HCT116 (cell line): Measurements from ENCODE around the gene BDKRB1.

Source experiments
- EGR1 ChIP-seq: IDR thresholded peaks from 2 replicates; pipeline ENCODE4 v1.6.1; 2012; ENCODE audit warnings: low read depth
- EZH2 ChIP-seq: fragments of 200-600 bp; sonication (generic); IDR thresholded peaks from 2 replicates; pipeline ENCODE4 v1.6.1; 2017; ENCODE audit warnings: antibody characterized with exemption, mixed run types
- EZH2phosphoT487 ChIP-seq: fragments of 200-600 bp; IDR thresholded peaks from 2 replicates; pipeline ENCODE4 v1.6.1; 2018; ENCODE audit warnings: antibody characterized with exemption, borderline replicate concordance
- JUND ChIP-seq: IDR thresholded peaks from 2 replicates; pipeline ENCODE4 v1.6.1; 2012
- POLR2A ChIP-seq: IDR thresholded peaks from 2 replicates; pipeline ENCODE4 v1.7.0; 2011; ENCODE audit warnings: borderline replicate concordance; ENCODE audit not compliant: insufficient read depth, insufficient read length; ENCODE audit errors: extremely low read depth
- POLR2AphosphoS5 ChIP-seq: IDR thresholded peaks from 2 replicates; pipeline ENCODE4 v1.6.1; 2011; ENCODE audit warnings: mild to moderate bottlenecking, low read depth, low read length, moderate library complexity
- RAD21 ChIP-seq: IDR thresholded peaks from 2 replicates; pipeline ENCODE4 v1.6.1; 2012; ENCODE audit warnings: low read depth, mild to moderate bottlenecking
- YY1 ChIP-seq: IDR thresholded peaks from 2 replicates; pipeline ENCODE4 v1.6.1; 2011; ENCODE audit warnings: low read length, low read depth, moderate library complexity, mild to moderate bottlenecking; ENCODE audit not compliant: insufficient replicate concordance; ENCODE audit errors: extremely low read depth
- ZNF274 ChIP-seq: fragments of 200-500 bp; sonication (Bioruptor generic); IDR thresholded peaks from 2 replicates; pipeline ENCODE4 v1.6.1; 2014; ENCODE audit warnings: mild to moderate bottlenecking, low read depth, low read length, inconsistent platforms
- TF ChIP-seq, protein P1 (sequence below), 3 experiments: fragments of 200-600 bp in 1 of 3; sonication (generic) in 1 of 3; IDR thresholded peaks in 2 of 3; conservative IDR thresholded peaks in 1 of 3; 2 replicates each; pipeline ENCODE4 v1.5.1; 2012 to 2017; ENCODE audit warnings: low read depth in 2 of 3, low read length in 2 of 3, antibody characterized with exemption in 1 of 3, borderline replicate concordance in 1 of 3, control low read depth in 1 of 3, mild to moderate bottlenecking in 1 of 3, mixed read lengths in 1 of 3, mixed run types in 1 of 3, moderate library complexity in 1 of 3; ENCODE audit not compliant: insufficient read depth in 1 of 3
- TF ChIP-seq, protein P2 (sequence below): IDR thresholded peaks from 2 replicates; pipeline ENCODE4 v1.6.1; 2012
- TF ChIP-seq, protein P3 (sequence below): IDR thresholded peaks from 2 replicates; pipeline ENCODE4 v1.6.1; 2012; ENCODE audit warnings: low read depth

DNA sequence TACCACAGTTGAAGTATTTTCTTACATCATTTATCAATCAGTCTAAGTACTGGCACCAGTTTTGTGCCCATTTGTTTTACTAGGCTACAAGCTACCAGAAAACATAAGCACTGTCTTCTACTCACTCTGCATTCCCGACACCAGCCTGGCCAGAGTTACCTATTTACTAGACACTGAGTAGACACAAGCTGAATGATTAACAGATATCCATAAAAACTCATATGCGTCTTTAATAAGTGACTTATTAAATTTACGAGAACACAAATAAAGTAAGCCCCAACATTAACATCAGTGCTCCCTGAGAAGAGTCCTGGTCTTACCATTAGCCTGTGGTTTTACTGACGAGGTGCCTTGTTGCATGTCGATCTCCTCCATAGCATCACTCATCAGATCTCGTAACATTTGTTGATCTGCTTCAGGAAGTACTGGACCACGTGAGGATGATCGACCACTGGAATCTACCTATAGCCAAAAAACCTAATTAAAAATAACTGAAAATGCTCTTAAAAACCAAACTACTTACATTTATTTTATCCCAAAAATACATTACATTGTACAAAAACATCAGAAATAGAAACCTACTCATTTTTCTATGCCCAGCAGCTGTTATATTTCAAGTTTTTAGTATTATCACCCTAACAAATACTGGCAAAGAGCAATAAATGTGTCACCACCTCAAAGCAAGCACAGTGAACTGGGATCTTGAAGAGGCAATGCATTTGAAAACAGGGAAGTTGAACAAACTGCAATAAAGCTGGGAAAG is 53.3 kb downstream of the BDKRB1 start:
- no peak for TF ChIP-seq EZH2
- no peak for TF ChIP-seq POLR2AphosphoS5
- TF ChIP-seq, protein P1, sequence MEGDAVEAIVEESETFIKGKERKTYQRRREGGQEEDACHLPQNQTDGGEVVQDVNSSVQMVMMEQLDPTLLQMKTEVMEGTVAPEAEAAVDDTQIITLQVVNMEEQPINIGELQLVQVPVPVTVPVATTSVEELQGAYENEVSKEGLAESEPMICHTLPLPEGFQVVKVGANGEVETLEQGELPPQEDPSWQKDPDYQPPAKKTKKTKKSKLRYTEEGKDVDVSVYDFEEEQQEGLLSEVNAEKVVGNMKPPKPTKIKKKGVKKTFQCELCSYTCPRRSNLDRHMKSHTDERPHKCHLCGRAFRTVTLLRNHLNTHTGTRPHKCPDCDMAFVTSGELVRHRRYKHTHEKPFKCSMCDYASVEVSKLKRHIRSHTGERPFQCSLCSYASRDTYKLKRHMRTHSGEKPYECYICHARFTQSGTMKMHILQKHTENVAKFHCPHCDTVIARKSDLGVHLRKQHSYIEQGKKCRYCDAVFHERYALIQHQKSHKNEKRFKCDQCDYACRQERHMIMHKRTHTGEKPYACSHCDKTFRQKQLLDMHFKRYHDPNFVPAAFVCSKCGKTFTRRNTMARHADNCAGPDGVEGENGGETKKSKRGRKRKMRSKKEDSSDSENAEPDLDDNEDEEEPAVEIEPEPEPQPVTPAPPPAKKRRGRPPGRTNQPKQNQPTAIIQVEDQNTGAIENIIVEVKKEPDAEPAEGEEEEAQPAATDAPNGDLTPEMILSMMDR (IDR thresholded peaks at IDR 0.05 in 2 of 3, conservative IDR thresholded peaks at IDR 0.05 in 1 of 3; ENCODE audit: borderline replicate concordance in 1 of 3, insufficient read depth in 1 of 3, low read depth in 2 of 3, low read length in 2 of 3), result no peak
- TF ChIP-seq YY1, result no peak
- no peak for TF ChIP-seq POLR2A
- TF ChIP-seq, protein P2, sequence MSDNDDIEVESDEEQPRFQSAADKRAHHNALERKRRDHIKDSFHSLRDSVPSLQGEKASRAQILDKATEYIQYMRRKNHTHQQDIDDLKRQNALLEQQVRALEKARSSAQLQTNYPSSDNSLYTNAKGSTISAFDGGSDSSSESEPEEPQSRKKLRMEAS, result no peak
- no peak for TF ChIP-seq EZH2phosphoT487
- TF ChIP-seq, protein P3, sequence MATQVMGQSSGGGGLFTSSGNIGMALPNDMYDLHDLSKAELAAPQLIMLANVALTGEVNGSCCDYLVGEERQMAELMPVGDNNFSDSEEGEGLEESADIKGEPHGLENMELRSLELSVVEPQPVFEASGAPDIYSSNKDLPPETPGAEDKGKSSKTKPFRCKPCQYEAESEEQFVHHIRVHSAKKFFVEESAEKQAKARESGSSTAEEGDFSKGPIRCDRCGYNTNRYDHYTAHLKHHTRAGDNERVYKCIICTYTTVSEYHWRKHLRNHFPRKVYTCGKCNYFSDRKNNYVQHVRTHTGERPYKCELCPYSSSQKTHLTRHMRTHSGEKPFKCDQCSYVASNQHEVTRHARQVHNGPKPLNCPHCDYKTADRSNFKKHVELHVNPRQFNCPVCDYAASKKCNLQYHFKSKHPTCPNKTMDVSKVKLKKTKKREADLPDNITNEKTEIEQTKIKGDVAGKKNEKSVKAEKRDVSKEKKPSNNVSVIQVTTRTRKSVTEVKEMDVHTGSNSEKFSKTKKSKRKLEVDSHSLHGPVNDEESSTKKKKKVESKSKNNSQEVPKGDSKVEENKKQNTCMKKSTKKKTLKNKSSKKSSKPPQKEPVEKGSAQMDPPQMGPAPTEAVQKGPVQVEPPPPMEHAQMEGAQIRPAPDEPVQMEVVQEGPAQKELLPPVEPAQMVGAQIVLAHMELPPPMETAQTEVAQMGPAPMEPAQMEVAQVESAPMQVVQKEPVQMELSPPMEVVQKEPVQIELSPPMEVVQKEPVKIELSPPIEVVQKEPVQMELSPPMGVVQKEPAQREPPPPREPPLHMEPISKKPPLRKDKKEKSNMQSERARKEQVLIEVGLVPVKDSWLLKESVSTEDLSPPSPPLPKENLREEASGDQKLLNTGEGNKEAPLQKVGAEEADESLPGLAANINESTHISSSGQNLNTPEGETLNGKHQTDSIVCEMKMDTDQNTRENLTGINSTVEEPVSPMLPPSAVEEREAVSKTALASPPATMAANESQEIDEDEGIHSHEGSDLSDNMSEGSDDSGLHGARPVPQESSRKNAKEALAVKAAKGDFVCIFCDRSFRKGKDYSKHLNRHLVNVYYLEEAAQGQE, result no peak
- no peak for TF ChIP-seq RAD21
- TF ChIP-seq ZNF274, result no peak
- TF ChIP-seq JUND, result no peak
- TF ChIP-seq EGR1, result no peak
